Neural progenitor cell (in vitro differentiated cells): ENCODE results near the gene LCORL. TPM values are rescaled to one million over a fixed set of nuclear protein-coding genes. Genes with fewer than 3 reads are reported as not detected.

Source experiments
- DNase-seq: peaks from one replicate; pipeline ENCODE4 v3.0.0-alpha.2; 2016; ENCODE audit warnings: low spot score
- H2AFZ ChIP-seq: fragments of 200-600 bp; sonication (generic); replicated peaks from 2 replicates; pipeline ENCODE4 v1.6.1; 2016; ENCODE audit warnings: antibody characterized with exemption
- H3F3A ChIP-seq: fragments of 200-600 bp; sonication (generic); 2 replicates; pipeline ENCODE4 v1.6.1; 2016; ENCODE audit warnings: antibody characterized with exemption, low read depth
- H3K27ac ChIP-seq: fragments of 200-600 bp; sonication (generic); 2 replicates; pipeline ENCODE4 v1.5.1; 2016; ENCODE audit warnings: mild to moderate bottlenecking
- H3K27me3 ChIP-seq: fragments of 200-600 bp; sonication (generic); 2 replicates; pipeline ENCODE4 v1.6.1; 2016; ENCODE audit warnings: mild to moderate bottlenecking, moderate library complexity
- H3K36me3 ChIP-seq: fragments of 200-600 bp; sonication (generic); 2 replicates; pipeline ENCODE4 v1.5.1; 2016
- H3K4me1 ChIP-seq: fragments of 200-600 bp; sonication (generic); 2 replicates; pipeline ENCODE4 v1.6.1; 2016; ENCODE audit warnings: mixed run types
- H3K4me2 ChIP-seq: fragments of 200-600 bp; sonication (generic); 2 replicates; pipeline ENCODE4 v1.6.1; 2016
- H3K4me3 ChIP-seq: fragments of 200-600 bp; sonication (generic); 2 replicates; pipeline ENCODE4 v1.5.1; 2016
- H3K79me2 ChIP-seq: fragments of 200-600 bp; sonication (generic); 2 replicates; pipeline ENCODE4 v1.6.1; 2016; ENCODE audit warnings: low read depth
- H3K9ac ChIP-seq: fragments of 200-600 bp; sonication (generic); 2 replicates; pipeline ENCODE4 v1.6.1; 2016
- H3K9me3 ChIP-seq: fragments of 200-600 bp; sonication (generic); 2 replicates; pipeline ENCODE4 v1.5.1; 2016; ENCODE audit warnings: low read depth
- H4K20me1 ChIP-seq: fragments of 200-600 bp; sonication (generic); 2 replicates; pipeline ENCODE4 v1.6.1; 2016; ENCODE audit warnings: low read depth
- H3K27ac Mint-ChIP-seq: 3 replicates; pipeline ENCODE4 v1.8.0; 2021; ENCODE audit warnings: mixed read lengths
- H3K27me3 Mint-ChIP-seq: 2 replicates; pipeline ENCODE4 v1.8.0; 2022; ENCODE audit warnings: low read depth, mild to moderate bottlenecking, inconsistent platforms, moderate library complexity, mixed read lengths; ENCODE audit not compliant: insufficient read depth
- H3K36me3 Mint-ChIP-seq: 3 replicates; pipeline ENCODE4 v1.8.0; 2021; ENCODE audit warnings: mixed read lengths
- H3K4me1 Mint-ChIP-seq: 3 replicates; pipeline ENCODE4 v1.8.0; 2021; ENCODE audit warnings: mixed read lengths
- H3K4me3 Mint-ChIP-seq: 3 replicates; pipeline ENCODE4 v1.8.0; 2021; ENCODE audit warnings: mild to moderate bottlenecking, moderate library complexity, mixed read lengths
- H3K9me3 Mint-ChIP-seq: 3 replicates; pipeline ENCODE4 v1.8.0; 2020; ENCODE audit warnings: mixed read lengths
- EZH2 ChIP-seq: fragments of 200-600 bp; sonication (generic); IDR thresholded peaks from 2 replicates; pipeline ENCODE4 v1.6.1; 2017; ENCODE audit warnings: antibody characterized with exemption, mild to moderate bottlenecking, moderate library complexity
- EZH2phosphoT487 ChIP-seq: fragments of 200-600 bp; sonication (generic); IDR thresholded peaks from 2 replicates; pipeline ENCODE4 v1.6.1; 2017; ENCODE audit warnings: antibody characterized with exemption
- total RNA-seq: library from RNA; depleted of rRNA; stranded (reverse); fragments of >200 nt; gene quantifications from 2 replicates; pipeline ENCODE4 v1.2.3, GENCODE V29; 2015; ENCODE audit warnings: low replicate concordance
- TF ChIP-seq, protein P1 (sequence below): fragments of 200-600 bp; sonication (generic); IDR thresholded peaks from 2 replicates; pipeline ENCODE4 v1.5.1; 2017; ENCODE audit warnings: antibody characterized with exemption, mild to moderate bottlenecking

LCORL gene
- total RNA-seq, 1 donor from 2014 or later: 53.6 TPM

GRCh38 chr4:18034099-18034498, 12.5 kb upstream of the LCORL start:
- H3K4me1 Mint-ChIP-seq: no peaks in the 10 kb centered on the region
- Histone ChIP-seq H3K4me3 (no peak overlapping the region), H3K79me2 (no peaks in the 10 kb centered on the region), H4K20me1 (no peaks in the 10 kb centered on the region), H3K9me3 (no peaks in the 10 kb centered on the region), H3K27ac (no peak overlapping the region), H3F3A (no peaks in the 10 kb centered on the region), H3K4me1 (no peaks in the 10 kb centered on the region), H3K27me3 (no peaks in the 10 kb centered on the region), H3K9ac (no peak overlapping the region), H3K36me3 (no peaks in the 10 kb centered on the region), H3K4me2 (no peak overlapping the region), H2AFZ (no peak overlapping the region)
- H3K27ac Mint-ChIP-seq: no peak overlapping the region
- peaks cover 3% of the 10 kb centered on the region for H3K9me3 Mint-ChIP-seq
- TF ChIP-seq EZH2phosphoT487 (no peak), EZH2 (no peak)
- TF ChIP-seq, protein P1, sequence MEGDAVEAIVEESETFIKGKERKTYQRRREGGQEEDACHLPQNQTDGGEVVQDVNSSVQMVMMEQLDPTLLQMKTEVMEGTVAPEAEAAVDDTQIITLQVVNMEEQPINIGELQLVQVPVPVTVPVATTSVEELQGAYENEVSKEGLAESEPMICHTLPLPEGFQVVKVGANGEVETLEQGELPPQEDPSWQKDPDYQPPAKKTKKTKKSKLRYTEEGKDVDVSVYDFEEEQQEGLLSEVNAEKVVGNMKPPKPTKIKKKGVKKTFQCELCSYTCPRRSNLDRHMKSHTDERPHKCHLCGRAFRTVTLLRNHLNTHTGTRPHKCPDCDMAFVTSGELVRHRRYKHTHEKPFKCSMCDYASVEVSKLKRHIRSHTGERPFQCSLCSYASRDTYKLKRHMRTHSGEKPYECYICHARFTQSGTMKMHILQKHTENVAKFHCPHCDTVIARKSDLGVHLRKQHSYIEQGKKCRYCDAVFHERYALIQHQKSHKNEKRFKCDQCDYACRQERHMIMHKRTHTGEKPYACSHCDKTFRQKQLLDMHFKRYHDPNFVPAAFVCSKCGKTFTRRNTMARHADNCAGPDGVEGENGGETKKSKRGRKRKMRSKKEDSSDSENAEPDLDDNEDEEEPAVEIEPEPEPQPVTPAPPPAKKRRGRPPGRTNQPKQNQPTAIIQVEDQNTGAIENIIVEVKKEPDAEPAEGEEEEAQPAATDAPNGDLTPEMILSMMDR: no peak
- no peak for DNase-seq
- H3K27me3 Mint-ChIP-seq: peaks cover 2% of the 10 kb centered on the region
- H3K4me3 Mint-ChIP-seq: no peak overlapping the region
- H3K36me3 Mint-ChIP-seq: no peaks in the 10 kb centered on the region

DNA sequence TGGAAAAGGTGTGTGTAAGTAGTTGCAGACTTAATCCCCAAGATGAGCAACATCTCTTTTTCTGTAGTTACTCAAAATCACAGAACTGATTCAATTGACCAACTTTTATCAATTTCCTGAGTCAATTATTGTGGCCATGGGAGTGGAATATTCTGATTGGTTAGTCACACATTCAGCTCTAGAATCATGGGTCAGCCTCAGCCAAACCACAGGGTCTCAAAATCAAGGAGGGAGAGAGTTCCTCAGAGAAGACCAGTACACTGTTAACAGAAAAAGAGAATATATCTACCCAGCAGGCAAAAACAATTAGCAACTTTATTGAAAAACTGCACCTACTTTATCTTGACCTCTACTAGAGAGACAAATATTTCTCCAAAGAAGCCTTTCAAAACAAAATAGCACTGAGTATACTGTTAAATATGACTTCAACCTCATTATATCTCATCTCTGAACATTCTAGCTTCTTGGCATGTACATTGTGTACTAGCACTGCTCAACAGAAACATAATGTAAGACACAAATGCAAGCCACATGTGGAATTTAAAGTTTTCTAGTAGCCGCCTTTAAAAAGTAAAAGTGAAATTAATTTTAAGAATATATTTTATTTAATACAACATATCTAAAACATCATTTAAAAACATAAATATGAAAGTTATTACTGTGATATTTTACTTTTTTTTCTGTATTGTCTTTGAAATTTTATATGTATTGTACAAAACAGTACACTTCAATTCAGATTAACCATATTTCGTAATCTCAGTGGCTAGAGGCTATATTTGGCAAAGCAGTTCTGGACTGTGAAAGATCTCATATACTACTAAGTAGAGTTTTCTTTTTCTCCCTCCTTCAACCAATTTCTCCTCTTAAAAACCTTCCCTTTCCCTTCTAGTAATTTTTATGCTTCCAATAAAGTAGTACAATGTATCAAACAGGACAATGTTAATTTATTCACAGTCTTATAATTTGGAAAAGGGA, 11.8 kb upstream of the LCORL start:
- Mint-ChIP-seq H3K4me3 (no peak overlapping the region), H3K9me3 (peaks cover 3% of the 10 kb centered on the region), H3K4me1 (no peaks in the 10 kb centered on the region), H3K27ac (no peak overlapping the region), H3K36me3 (no peaks in the 10 kb centered on the region), H3K27me3 (peaks cover 2% of the 10 kb centered on the region)
- Histone ChIP-seq H3K4me1 (no peaks in the 10 kb centered on the region), H3K27me3 (no peaks in the 10 kb centered on the region), H3K9ac (no peak overlapping the region), H2AFZ (no peak overlapping the region), H3K4me3 (no peak overlapping the region), H3K9me3 (no peaks in the 10 kb centered on the region), H3K79me2 (no peaks in the 10 kb centered on the region), H4K20me1 (no peaks in the 10 kb centered on the region), H3K4me2 (no peak overlapping the region), H3K27ac (no peak overlapping the region), H3F3A (no peaks in the 10 kb centered on the region), H3K36me3 (no peaks in the 10 kb centered on the region)
- TF ChIP-seq EZH2phosphoT487: no peak
- TF ChIP-seq EZH2: no peak
- TF ChIP-seq, protein P1: no peak
- no peak for DNase-seq

DNA sequence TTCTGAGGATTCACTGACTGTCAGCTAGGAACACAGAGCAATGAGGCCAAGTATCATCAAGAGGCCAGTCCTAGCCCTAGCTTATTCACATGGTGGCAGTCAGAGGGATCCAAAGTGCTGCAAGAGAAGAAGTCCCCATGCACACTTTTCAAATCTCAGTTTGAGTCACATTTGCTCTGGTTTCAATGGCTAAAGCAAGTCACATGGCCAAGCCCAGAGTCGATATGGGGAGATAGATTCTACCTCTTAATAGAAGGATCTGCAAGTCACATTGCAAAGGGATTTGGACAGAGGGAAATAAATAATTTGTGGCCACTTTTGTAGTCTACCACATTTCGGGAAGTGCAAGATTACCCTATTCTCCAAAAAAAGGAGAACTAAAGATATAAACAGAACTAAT, 3.7 kb upstream of the LCORL start:
- Mint-ChIP-seq H3K36me3 (no peaks in the 10 kb centered on the region), H3K27ac (no peak overlapping the region), H3K27me3 (peaks cover 6% of the 10 kb centered on the region), H3K4me3 (no peak overlapping the region), H3K9me3 (no peaks in the 10 kb centered on the region), H3K4me1 (peaks cover 17% of the 10 kb centered on the region)
- no peak overlapping the region for H3K4me3 ChIP-seq
- DNase-seq: no peak
- H3K79me2 ChIP-seq: peaks cover 5% of the 10 kb centered on the region
- H3K9ac ChIP-seq: no peak overlapping the region
- H3K9me3 ChIP-seq: no peaks in the 10 kb centered on the region
- H4K20me1 ChIP-seq: peaks cover 4% of the 10 kb centered on the region
- peaks cover 30% of the 10 kb centered on the region for H3K27me3 ChIP-seq
- peaks cover 4% of the 10 kb centered on the region for H3K4me1 ChIP-seq
- no peak overlapping the region for H3K4me2 ChIP-seq
- TF ChIP-seq EZH2: no peak
- no peak for TF ChIP-seq EZH2phosphoT487
- TF ChIP-seq, protein P1: no peak
- no peak overlapping the region for H3K27ac ChIP-seq
- peaks cover 22% of the 10 kb centered on the region for H3F3A ChIP-seq
- H3K36me3 ChIP-seq: no peaks in the 10 kb centered on the region
- no peak overlapping the region for H2AFZ ChIP-seq
